ENCODE results near the gene BSDC1.
"Not testable (repeated sequence)": the region's sequence is repeated elsewhere in the genome, so short reads cannot be mapped to it uniquely, and the experiment has no call there.

The BSDC1 gene

DNA sequence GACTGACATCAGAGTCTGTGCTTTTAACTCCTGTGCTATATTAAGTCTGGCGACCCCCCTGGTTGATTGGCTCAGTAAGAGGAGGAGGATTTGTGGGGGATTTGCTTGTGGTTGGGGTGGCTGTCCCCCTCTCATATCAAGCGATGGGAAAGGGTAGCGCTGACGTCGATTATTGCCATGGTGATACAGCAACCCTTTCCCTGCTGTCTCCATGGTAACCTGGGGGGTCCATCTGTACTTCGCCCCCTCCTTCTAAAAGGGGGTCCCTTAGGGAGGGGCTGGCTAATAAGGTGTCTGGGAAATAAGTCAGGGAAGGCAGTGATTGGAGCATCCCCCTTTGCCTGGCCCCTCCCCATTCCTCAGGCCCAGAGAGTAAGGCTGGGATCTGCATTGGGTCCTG, 36.6 kb downstream of the BSDC1 start:
- DNase-seq (ENCODE audit: low spot score) = no peak

DNA sequence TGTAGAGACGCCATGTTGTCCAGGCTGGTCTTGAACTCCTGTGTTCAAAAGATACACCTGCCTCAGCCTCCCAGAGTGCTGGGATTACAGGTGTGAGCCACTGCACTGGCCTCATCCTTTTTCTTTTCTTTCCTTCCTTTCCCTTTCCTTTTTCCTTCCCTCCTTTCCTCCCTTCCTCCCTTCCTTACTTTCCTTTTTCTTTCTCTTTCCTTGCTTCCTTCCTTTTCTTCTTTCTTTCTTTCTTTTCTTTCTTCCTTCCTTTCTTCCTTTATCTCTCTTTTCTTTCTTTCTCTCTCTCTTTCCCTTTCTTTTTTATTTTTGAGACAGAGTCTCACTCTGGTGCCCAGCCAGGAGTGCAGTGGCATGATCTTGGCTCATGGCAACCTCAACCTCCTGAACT, 37.8 kb downstream of the BSDC1 start:
- no peak for DNase-seq (ENCODE audit: low spot score)

DNA sequence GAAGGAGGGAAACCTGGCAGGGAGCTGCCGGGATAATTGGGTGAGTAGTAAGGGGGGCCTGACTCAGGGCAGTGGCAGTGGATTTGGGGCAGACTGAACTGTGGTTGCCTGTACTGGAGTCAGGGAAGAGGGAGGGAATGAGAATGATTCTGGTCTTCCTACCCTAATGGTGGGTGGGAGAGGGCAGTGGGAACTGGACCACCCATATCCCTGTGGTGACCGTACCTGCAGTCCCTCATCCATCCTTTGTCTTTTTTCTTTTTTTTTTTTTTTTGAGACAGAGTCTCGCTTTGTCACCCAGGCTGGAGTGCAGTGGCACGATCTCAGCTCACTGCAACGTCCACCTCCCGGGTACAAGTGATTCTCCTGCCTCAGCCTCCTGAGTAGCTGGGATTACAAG, 38.5 kb downstream of the BSDC1 start:
- DNase-seq (ENCODE audit: low spot score) = not testable (repeated sequence)

DNA sequence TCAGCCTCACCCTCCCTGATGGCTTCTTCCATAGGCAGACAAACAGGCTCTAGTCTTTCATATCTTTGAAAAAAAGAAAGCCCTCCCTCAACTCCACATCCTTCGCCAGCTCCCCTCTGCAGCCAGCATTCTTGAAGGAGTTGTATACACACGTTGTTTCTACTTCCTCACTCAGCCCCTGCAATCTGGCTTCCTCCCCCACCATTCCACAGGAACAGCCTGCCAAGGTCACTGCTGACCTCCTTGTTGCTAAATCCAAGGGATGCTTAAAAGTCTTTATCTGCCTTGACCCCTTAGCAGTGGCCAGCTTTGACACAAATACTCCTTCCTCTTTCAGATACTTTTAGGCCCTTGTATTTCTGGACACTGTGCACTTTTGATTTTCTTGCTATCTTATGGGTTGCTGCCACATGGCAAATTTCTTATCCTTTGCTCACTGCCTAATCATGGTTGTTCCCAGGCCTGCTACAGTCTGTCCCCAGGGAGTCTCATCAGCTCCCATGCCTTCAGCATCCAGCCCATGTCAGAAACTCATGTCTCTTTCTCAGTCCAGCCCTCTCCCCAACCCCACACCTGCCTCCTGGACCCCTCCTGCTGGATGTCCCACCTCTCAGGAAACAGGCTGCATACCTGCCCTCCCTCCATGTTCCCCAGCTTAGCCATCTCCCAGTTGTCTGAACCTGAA, 40.2 kb downstream of the BSDC1 start:
- DNase-seq (ENCODE audit: low spot score) = no peak

DNA sequence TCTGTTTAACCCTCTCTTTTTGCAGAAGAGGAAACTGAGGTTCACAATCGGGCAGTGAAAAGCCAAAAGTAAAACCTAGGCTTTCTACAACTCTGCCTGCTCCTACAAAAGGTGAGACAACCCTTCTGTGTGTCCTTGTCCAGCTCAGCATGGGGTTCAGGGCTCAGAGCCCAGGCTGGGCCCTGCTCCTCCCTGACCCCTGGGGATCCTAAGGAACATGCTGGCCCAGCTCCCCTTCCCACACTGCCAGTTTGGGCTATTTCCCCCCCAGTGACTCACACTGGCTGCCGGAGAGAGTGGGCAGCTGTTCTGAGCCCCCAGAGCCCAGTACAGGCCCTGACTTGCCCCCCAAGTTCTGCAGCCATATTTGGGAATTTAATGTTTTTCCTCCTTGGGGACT, 40.8 kb downstream of the BSDC1 start:
- DNase-seq (ENCODE audit: low spot score) = no peak

DNA sequence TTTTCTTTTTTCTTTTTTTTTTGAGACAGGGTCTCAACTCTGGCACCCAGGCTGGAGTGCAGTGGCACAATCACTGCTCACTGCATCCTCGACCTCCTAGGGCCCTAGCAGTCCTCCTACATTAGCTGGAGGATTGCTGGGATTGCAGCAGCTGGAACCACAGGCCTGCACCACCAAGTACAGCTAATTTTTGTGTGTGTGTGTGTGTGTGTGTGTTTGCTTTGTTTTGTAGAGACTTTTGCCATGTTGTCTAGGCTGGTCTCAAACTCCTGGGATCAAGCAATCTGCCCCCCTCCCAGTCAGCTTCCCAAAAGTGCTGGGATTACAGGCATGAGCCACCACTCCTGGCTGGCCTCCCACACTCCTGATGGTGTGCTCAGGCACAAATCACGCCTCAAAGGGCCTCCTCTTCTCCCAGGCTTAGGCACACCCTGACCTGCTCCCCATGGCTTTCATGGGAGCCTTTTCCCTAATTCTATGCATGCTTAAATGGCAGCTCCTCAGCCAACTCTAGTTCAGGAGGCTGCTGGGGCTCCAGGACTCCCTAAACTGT, 41.3 kb downstream of the BSDC1 start:
- DNase-seq (ENCODE audit: low spot score) = no peak

DNA sequence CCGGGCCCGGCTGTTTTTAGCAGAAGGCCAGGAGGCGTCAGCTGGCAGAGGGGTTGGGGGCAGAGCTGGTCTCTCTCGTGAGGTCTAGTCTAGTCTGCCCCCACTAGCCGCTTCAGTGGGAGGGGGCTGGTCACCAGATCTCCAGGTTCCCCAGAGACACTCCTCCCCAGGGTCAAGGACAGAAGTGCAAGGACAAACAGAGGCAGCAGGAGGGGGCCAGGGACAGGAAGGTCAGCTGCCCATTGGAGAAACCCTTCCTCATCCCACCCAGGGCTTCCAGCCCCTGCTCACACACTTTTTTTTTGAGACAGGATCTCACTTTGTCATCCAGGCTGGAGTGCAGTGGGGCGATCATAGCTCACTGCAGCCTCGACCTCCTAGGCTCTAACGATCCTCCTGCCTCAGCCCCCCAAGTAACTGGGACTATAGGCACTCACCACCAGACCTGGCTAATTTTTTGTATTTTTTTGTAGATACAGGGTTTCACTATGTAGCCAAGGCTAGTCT, 41.9 kb downstream of the BSDC1 start:
- no peak for DNase-seq (ENCODE audit: low spot score)

DNA sequence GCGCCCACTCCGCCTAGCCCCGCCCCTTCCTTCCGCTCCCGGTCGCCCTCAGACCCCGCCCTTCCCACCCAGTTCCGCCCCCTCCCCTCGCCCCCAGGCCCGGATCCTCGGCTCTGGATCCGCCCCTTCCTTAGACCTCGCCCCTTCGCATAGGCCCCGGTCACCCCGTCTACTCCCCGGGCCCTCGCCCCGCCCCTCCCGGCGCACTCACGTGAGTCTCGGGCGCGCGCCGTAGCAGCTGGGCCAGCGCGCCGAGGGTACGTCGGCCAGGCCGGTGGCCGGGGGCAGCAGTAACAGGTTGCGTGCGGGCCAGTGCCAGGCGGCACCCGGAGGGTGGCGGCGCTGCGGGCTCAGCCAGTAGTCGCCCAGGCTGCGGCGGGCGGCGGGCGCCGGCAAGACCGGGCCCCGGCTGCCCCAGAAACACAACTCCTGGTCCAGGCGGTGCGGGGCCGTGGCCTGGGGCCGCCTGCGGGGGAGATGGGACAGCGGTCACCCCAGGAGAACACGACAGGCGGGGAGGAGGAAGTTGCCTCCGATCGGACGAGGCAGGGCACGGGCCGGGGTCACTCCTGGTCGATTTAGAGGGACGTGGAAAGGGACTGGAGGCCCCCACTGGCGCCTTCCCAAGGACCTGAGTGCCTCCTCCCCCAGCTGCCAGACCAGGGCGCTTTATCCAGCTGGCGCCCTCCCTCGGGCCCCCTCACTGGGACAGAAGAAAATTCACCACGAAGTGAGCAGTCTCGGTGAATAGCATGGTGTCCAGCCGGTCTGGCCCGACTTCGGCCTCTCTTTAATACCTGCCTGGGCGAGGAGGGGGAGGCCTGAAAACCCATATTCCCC, 42.6 kb downstream of the BSDC1 start:
- DNase-seq (ENCODE audit: low spot score) = peak; percentile 81

DNA sequence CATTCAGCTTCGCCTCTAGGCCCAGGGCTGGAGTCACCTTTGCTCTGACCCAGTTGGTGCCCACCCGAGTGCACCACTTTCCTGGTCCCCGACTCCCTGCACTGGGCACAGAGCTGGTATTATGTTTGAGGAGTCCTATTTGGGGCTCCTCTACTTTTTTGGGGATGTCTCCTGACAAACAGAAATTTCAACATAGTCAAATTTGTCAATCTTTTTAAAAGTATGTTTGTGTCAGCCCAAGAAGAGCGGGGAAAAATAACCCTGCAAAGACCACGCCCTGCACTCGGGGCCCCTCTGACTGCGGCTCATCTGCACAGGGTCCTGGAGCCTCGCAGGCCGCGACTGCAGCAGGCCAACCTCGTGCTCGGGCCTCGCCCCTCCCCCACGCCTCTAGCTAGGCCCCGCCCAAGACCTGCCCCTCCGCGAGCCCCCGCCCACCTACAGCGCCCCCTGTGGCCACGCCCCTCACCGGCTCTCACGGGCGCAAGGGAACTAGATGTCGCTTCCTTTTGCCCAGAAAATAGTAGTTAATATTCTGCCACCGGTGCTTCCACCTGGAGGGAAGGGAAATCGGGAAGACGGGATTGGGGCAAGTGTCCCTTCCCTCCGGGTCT, 43.3 kb downstream of the BSDC1 start:
- DNase-seq (ENCODE audit: low spot score) = peak; percentile 80

DNA sequence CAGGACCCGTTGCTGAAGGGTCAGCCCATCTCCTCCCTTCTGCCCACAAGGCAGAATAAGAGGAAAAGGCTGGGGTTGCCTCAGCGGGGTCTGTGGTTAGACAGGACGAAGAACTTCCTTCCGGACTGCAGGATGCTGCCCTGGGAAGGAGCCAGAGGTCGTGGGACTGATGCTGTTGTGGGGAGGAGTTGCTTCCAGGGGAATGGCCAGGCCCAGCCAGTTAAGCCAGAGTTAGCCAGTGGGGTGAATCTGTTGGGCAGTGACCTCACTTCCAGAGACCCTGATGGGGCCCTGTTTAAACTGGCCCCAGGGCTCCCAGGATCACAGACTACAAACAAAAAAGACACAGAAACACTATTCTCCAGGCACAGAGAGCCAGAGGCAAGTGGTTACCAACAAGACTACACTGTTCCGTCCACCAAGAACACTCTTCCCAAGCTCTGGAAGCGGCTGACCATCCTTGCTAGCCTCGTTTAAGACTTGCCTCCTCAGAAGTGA, 45.0 kb downstream of the BSDC1 start:
- DNase-seq (ENCODE audit: low spot score) = no peak

DNA sequence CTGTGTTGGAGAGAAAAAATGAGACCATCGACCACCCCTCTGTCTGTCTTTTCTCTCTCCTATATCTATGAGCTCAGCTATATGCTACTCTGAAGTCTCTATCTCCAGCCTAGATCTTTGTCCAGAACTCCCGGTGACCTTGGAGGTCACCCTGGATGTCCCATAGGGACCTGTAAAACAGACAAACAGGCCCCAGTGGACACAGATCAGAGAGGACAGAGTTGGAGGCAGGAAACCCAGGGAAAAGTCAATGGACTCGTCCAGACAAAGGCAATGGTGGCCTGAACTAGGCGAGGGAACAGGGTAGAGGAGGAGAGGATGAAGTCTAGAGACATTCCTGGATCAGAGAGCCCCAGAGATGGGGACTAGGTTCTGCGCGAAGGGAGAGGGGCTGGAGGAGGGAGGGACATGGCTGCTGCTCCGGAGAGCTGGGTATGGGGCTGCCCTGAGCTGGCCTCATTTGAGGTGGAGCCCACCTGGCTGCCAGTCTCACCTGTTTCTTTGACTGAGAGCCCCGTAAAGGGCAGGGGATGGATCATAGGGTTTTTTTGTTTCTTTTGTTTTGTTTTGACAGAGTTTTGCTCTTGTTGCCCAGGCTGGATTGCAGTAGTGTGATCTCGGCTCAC, 47.6 kb downstream of the BSDC1 start:
- no peak for DNase-seq (ENCODE audit: low spot score)

DNA sequence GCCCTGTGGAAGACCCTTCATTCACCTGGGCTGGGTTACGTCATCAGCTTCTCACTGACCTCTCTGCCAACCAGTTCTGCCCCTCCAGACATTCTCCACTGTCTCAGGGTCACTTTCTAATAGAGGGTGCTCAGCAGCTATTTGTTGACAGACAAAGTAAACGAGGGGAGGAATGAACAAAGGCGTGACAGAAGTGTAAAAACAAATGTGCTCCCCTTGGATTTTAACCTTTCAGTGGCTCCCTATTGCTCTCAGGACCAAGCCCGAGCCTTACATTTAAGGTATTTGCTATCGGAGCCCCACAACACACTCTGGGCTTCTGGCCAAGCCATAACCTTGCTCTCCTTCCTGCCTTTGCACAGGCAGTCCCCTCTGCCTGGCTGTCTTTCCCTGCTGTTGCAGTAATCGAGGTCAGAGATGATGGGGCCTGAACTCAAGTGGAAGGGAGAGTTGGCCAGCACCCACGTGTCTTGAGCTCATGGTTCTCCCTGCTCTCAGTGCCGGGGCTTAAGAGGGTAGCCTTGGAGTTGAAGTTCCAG, 48.9 kb downstream of the BSDC1 start:
- peak; percentile 33 for DNase-seq (ENCODE audit: low spot score)

DNA sequence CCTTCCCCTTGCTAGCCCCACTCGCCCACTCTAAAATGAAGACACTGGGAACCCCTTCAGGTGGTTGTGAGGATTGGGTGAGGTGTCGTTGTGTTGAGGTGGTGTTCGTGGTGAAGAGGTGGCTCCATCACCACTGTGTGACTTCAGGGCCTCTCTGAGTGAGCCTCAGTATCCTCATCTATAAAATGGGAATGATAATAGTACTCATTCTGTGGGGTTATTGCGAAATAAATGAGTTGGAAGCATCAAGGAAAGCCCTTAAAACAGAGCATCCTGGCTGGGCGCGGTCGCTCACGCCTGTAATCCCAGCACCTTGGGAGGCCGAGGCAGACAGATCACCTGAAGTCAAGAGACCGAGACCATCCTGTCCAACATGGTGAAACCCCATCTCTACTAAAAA, 51.5 kb downstream of the BSDC1 start:
- no peak for DNase-seq (ENCODE audit: low spot score)

DNA sequence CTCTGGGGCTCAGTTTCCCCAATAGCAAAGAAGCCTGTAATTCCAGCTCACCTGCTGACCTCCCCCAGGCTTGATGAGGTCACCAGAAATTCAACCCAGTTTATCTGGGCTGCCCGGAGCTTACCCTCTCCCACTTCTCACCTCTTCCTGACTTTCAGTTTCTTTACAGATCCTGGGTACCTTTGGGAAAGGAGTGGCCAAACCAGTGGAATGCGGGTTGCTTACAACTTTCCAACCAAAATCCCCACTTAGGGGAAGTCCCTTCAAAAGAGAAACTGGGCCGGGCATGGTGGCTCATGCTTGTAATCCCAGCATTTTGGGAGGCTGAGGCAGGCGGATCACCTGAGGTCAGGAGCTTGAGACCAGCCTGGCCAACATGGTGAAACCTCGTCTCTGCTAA, 52.3 kb downstream of the BSDC1 start:
- DNase-seq (ENCODE audit: low spot score) = no peak

DNA sequence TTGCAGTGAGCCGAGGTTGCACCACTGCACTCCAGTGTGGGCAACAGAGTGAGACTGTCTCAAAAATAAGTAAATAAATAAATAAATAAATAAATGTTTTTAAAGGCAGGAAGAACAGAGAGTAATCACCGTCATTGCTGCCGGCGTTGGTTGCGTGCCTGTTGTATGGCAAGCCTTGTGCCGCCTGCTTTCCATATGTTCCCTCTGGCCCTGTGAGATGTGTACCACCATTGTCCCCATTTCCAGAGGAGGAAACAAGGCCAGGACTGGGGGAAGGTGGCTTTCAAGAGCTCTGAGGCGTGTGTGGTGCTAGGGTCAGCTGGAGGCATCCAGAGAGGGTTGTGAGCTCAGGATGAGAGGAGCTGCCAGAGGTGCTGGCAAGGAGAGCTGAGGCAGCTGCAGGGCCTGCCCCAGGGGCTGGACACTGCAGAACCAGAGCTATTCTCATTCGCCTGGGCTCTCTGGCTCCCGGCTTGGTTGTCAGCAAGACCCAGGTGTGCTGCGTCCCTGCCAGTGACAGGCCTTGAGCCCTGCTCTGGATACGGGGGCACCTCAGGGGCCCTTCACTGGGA, 53.0 kb downstream of the BSDC1 start:
- DNase-seq (ENCODE audit: low spot score) = no peak

DNA sequence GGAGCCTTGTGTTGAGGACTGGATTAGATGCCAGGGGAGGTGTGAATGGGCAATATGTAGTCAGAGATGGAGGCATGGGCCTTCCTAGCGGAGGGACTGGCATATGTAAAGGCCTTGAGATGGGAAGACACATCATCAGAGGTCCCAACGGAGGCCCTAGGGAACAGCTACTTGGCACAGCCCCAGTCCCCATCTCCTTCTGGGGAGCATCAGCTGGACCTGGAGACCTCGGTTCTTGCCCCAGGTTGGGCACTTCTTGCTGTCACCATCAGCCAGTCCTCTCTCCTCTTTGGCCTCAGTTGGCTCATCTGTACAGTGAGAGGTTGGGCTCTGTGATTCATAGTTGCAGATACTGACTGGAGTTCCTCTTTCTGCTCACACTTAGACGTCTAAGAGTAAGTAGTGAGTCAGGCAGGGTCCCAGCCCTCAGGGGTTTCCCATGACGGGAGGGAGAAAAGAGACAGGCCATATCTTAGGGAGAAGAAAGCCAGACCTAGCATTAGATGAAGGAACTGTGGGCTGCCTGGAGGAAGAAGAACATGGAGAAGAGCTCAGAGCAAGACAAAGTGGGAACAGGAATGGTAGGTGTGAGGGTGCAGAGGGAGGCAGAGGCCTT, 54.8 kb downstream of the BSDC1 start:
- DNase-seq (ENCODE audit: low spot score) = no peak

DNA sequence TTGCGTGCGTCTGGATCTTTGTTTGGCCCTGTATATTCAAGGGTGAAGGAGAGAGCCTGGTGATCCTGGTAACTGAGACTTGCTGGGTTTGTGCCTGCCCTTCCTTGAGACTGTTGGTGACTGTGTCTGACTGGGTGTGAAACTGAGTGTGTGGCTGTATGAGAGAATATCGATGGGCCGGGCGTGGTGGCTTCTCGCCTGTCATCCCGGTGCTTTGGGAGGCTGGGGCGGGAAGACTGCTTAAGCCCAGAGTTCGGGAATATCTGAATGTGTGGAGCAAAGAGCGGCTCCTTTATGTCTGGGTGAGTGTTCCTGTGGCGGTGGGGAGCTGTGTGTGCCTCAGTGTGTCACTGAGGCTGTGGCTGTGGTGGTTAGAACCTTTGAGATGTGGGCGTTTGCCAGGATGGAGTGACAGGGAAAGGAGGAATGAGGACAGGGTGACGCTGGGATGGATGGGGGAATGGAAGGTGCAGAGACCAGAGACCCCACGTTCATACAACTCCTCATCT, 55.5 kb downstream of the BSDC1 start:
- DNase-seq (ENCODE audit: low spot score) = no peak

DNA sequence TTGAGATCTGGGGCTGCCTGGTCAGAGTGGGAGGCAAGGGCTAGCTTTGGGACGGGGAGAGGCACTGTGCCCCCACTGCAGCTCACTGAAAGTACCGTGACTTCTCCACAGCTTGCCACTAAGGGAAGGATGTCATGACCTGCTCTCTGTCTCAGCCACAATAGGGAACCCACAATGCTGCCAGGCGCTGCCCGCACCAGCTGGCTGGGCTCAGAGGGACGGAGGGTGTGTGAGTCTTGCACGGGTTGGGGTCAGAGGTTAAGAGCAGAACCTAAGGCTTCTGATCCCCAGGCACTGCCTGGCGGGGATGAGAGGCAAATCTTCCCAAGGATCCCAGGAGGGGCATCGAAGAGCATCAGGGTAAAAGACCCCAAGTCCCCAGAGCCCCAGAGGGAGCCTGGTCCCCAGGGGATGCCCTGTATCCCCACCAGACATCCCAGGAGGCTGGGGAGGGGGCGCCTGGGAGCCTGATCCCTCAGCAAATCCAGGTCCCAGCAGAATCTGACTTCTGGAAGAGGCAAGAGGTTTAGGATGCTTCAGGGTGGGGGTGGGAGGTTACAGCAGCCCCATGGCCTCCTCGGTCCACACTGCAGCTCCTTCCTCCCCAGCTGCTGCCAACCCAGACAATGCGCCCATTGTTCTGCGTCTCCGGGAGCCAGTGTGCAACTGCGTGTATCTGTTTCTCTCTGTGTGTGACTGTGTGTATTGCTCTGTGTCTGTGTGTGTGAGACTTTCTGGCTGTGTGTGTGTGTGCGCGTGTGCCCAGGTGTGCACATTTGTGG, 56.2 kb downstream of the BSDC1 start:
- DNase-seq (ENCODE audit: low spot score) = no peak

DNA sequence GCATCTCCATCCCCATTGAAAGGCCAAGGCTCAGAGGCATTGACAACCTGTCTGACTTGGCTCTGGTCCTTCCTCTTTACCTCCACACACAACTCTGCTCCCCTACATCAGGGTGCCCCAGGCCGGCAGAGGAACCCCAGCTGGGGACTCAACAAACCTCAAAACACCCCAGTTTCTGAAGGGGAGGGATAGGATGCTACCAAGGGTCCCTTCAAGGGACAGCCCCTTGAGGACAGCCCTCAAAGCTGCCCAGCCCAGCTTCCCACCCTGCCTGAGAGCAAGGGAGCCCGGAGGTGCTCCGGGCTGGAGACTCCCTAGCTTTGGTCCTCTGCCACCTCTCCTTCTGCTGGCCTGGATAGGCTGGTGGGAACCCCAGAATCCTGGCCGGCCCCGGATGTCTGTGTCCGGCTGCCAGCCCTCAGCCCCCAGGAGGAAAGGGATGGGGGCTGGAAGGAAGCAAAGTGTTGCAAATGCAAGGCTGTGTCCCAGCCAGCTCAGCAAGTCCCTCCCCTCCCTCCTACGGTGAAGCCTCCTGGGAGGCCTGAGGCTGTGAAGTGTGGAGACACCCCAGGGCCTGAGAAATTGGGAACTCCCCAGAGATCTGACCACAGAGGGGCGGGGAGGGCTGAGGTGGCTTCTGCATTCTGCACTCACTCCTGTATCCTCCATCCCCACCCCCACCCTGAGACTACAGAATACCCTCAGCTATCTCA, 57.1 kb downstream of the BSDC1 start:
- DNase-seq (ENCODE audit: low spot score) = no peak
